Stimulated activated CD8-positive, alpha-beta memory T cell treated with anti-CD3 and anti-CD28 coated beads, Interleukin-7, amount 100 ng/mL, for 48 hours (primary cell): ENCODE measurements around the gene CRIP1.

Experiments used
- DNase-seq, 2 donors: peaks; one replicate each; pipeline ENCODE4 v3.0.0-alpha.2; 2020; ENCODE audit warnings: low read depth in 1 of 2; ENCODE audit errors: extremely low read depth in 1 of 2

Gene CRIP1

DNA sequence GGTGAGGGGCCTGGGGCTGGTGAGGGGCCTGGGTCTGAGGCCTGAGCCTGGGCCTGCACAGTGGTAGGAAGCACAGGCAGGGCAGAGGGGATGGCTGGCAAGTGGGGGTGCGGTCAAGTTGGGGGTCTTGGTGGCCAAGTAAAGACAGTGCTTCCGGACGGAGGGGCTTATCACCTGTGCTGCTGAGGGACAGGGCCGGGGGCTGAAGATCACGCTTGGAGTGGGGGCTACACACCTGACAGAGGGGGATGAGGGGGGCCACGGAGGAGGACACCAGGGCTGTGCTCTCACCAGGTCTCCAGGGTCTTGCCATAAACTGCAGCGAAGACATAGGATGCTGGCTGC is 16.6 kb downstream of the CRIP1 start:
- no peak for DNase-seq

DNA sequence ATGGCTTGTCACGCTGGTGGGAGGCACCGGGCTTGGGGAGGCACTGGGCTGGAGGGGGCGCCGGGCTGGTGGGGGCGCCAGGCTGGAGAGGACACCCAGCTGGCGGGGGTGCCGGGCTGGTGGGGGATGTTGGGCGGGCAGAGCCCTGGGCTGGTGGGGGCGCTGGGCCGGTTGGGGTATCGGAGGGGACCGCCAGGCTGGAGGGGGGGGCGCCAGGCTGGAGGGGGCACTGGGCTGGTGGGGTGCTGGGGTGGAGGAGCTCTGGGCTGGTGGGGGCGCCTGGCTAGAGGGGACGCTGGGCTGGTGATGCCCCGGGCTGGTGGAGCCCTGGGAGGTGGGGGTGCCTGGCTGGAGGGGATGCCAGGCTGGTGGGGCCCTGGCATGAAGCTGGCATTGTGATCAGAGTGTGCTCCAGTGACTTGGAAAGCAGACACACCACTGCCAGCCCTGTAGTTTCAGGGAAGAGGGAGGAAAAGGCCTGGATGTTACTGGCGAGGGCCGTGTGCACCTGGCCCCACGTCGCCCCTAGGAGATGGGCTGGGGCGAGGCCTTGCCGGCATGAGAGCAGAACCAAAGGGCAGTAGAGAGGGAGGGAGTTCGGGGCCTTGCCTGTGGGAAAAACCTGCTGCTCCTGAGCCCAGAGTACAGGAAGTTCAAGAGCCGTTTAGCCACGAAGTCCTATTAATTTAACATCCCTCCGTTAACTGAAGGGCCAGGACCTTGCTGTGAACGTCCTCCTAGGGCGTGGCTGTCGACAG is 17.4 kb downstream of the CRIP1 start:
- no peak for DNase-seq

GRCh38 chr14:105505101-105505500 is 18.4 kb downstream of the CRIP1 start:
- DNase-seq = no peak

GRCh38 chr14:105507247-105507646 is 20.6 kb downstream of the CRIP1 start:
- DNase-seq = no peak

GRCh38 chr14:105508069-105508468 is 21.4 kb downstream of the CRIP1 start:
- DNase-seq = no peak

DNA sequence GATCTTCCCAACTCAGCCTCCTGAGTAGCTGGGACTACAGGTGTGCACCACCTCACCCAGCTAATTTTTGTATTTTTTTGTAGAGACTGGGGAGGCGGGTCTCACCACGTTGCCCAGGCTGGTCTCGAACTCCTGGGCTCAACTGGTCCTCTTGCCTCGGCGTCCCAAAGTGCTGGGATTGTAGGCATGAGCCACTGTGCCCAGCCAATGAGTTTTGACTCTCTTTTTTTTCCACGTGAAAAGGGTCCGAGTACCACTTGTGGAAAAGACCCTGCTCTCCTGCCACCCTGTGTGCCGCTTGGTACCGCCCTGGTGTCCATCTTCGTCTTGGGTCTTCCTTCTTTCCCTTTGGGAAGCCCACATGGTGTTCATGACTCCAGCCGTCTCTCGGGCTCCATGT is 21.9 kb downstream of the CRIP1 start:
- no peak for DNase-seq

DNA sequence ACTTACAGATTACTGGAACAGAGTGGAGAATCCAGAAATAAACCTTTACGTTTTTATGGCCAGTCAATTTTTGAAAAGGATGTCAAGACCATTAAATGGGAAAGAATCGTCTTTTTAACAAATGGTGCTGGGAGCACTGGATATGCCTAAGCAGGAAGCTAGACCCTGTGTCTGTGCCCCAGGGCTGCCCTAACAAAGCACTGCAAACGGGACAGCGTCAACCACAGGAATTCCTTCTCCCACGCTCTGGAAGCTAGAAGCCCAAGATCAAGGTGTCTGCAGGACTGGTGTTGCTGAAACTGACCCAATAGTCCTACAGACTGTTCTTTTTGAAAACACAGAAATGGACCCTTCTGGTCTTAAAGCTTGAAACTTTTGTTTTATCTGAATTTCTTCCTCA is 30.4 kb downstream of the CRIP1 start:
- no peak for DNase-seq

GRCh38 chr14:105519946-105520698 is 33.4 kb downstream of the CRIP1 start:
- DNase-seq = no peak

- no peak for DNase-seq
Measured at GRCh38 chr14:105525326-105525725, 38.6 kb downstream of the CRIP1 start.

- no peak for DNase-seq
Measured at GRCh38 chr14:105525861-105526775, 39.4 kb downstream of the CRIP1 start, which contains the start of gene TMEM121. Gene TMEM121, plus strand, starts transcription at chr14:105526583. Its CDS starts 2,252 bp downstream, at chr14:105528835.

DNA sequence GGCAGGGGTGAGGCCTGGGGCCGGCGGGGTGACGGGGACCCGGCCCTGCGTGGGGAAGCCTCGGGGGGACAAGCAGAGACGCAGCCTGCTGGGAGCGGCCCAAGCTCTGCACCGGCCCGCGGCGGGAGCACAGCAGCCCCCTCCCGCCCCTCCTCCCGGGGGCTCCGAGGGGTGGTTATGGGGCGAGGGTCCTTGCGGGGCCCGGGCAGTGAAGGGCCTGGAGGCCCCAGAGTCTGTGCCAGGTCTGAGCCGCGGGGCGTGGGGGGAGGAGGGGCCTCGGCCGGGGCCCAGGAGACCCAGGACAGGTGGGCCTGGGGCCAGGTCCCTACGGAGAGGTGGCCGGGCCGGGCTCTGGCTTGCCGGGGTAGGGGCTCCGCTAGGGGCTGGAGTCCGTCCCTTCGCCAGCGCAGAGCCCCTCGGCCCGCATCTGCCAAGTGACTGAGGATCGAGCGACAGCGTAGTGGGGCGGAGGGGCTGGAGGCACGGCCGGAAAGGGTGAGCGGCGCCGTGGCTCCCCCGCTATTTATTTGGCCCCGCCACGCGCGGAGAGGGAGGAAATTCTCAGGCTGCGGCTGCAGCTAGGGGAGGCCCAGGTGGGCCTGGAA is 40.2 kb downstream of the CRIP1 start:
- no peak for DNase-seq

DNA sequence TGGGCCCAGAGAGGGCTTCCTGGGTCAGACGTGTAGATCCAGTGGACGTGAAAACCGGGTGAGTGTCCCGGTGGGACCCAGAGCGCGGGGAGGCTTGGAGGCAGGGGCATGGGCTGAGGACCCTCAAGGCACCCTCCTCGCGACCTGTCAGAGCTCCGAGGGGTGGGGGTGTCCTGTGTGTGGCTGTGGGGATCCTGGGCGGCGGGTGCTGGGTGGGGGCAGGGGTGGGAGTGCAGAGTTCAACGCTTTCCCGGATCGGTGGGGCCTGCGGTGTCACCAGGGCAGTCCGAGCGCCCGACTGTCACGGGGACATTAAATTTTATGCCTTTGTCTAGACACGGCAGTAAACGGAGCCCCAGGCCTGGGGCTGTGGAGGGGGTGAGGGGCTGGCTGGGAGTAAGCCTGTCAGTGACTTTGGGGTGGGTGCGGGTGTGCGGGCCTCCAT is 40.7 kb downstream of the CRIP1 start:
- DNase-seq = no peak

DNA sequence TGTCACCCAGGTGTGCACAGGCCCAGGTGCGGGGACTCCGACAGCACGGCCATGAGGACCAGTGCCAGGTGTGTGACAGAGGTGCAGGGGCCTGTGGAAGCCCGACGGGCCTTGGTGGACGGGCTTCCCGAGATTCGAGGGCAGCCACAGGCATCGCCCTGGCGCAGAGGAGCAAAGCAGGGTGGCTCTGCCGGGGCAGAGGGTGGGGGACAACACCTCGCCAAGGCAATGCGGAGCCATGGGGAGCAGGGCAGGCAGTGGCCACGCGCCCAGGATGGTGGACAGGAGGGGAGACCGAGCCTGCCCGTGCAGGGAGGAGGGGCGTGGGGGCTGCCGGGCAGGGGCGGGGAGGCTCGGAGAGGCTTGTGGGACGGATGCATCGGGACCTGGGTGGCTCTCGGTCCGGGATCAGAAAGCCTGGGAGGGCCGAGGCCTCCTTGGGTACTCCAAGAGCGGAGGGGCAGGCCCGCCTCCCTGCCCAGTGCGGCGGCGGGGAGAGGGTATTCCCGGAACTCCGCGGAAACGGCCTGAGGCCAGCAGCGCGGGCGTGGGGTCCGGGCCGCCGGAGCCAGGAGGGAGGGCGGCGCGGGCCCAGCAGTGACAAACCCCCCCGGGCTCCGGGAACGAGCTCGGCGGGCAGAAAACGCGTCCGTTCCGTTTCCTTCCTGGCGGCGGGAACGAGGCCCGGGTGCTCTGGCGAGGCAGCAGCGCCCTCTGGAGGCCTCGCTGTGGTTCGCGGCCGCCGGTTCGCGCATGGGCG is 41.3 kb downstream of the CRIP1 start:
- DNase-seq = peak; percentile 58 to 64

GRCh38 chr14:105528586-105529318 is 42.1 kb downstream of the CRIP1 start:
- DNase-seq = peak in 1 of 2 donors; percentile 56

DNA sequence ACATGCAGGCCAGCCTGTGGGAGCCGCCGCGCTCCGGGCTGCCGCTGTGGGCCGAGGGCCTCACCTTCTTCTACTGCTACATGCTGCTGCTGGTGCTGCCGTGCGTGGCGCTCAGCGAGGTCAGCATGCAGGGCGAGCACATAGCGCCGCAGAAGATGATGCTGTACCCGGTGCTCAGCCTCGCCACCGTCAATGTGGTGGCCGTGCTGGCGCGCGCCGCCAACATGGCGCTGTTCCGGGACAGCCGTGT is 42.6 kb downstream of the CRIP1 start:
- DNase-seq = no peak

- DNase-seq = no peak
Measured at GRCh38 chr14:105529569-105530284, 43.0 kb downstream of the CRIP1 start.

DNA sequence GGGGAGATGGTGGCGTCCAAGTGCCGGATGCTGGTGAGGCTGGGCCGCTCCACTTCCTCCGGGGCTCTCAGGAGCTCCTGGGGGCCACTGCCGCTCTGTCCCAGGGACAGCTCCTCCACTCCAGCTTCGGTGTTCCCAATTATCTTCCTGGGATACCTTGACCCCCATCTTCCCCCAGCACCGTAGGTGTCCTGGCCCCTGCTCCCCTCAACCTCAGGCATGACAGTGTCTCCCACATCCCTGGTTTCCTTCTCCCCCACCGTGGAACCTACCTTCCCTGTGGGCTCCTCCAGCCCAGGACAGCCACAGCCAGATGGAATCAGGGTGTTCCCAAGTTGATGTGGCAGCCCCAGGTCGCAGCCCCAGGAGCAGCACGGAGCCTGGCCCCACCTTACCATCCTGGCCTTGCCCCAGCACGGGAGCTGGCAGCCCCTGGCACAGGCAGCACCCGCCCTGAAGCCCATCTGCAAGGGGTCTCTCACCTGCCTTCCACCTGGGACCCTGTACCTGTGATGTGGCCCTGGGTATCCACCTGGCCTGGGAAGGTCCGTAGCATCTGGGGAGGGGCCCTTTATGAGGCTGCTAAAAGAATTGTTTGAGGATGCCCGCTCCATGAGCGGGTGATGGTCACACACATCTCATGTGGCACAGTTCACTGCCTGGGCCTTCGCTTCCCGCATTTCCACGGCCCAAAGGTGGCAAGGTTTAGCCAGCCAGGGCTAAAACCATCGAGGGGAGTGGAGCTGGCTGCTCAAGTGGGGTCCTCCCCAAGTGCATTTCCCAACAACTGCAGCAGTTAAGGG is 43.8 kb downstream of the CRIP1 start:
- no peak for DNase-seq
